ENCODE measurements around the gene CYSRT1. TPM values are rescaled to one million over a fixed set of nuclear protein-coding genes. Genes with fewer than 3 reads are reported as not detected.

CYSRT1 gene
- total RNA-seq, 1 donor from 2014 or later: not detected

DNA sequence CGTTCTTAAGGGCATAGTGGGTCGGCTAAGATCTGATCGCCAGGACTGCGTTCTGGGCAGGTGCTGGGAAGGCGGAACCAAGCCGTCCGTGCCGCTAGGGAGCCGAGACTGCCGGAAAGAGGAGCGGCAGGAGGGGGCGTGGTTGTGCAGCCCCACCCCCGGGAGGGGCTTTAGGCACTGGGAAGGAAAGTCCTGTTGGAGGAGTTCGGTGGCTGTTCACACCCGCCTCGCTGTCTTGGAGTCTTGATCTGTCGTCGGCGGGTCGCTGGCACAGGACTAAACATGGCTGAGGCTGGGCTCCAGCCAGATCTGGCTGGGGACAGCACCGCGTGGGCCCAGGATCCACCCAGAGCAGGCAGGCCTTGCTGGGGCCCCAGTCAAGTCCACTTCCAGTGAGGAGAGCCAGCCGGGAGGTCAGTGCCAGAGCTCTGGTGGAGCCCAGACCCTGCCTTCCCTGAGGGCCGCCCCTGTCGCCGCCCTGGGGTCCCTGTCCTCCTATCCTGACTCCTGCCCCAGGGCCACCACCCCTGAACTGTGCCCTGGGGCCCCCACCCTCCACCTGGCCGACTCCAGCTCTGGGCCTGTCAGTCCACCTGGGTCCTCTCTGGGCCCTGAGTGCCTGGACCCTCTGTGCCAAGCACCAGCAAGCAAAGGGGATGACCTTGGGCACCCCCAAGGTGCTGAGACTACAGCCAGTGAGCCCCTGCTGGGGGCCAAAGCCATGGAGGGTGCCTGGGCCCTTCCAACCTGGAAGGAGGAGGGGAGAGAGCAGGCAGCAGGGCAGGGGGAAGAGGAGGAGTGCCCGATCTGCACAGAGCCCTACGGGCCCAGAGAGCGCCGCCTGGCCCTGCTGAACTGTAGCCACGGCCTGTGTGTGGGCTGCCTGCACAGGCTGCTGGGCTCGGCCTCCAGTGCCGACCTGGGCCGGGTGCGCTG is 7.4 kb upstream of the CYSRT1 start:
- Histone ChIP-seq H3K4me3 (no peak overlapping the region), H3K4me2 (no peak overlapping the region), H3K27me3 (peaks cover 18% of the 10 kb centered on the region), H3K79me2 (ENCODE audit: low read depth) (no peaks in the 10 kb centered on the region), H3F3A (ENCODE audit: low read depth) (peaks cover 4% of the 10 kb centered on the region), H3K27ac (no peak overlapping the region), H3K9ac (no peak overlapping the region), H4K20me1 (ENCODE audit: low read depth) (peaks cover 7% of the 10 kb centered on the region), H3K9me3 (ENCODE audit: low read depth) (no peaks in the 10 kb centered on the region), H3K36me3 (no peaks in the 10 kb centered on the region), H3K4me1 (peaks cover 7% of the 10 kb centered on the region), H2AFZ (replicated peaks) (no peak overlapping the region)
- H3K36me3 Mint-ChIP-seq: peaks cover 3% of the 10 kb centered on the region
- H3K4me1 Mint-ChIP-seq: no peaks in the 10 kb centered on the region
- DNase-seq (ENCODE audit: low spot score): peak; percentile 60
- peak overlapping the region; percentile 60 for H3K4me3 Mint-ChIP-seq
- TF ChIP-seq, protein P1, sequence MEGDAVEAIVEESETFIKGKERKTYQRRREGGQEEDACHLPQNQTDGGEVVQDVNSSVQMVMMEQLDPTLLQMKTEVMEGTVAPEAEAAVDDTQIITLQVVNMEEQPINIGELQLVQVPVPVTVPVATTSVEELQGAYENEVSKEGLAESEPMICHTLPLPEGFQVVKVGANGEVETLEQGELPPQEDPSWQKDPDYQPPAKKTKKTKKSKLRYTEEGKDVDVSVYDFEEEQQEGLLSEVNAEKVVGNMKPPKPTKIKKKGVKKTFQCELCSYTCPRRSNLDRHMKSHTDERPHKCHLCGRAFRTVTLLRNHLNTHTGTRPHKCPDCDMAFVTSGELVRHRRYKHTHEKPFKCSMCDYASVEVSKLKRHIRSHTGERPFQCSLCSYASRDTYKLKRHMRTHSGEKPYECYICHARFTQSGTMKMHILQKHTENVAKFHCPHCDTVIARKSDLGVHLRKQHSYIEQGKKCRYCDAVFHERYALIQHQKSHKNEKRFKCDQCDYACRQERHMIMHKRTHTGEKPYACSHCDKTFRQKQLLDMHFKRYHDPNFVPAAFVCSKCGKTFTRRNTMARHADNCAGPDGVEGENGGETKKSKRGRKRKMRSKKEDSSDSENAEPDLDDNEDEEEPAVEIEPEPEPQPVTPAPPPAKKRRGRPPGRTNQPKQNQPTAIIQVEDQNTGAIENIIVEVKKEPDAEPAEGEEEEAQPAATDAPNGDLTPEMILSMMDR (IDR thresholded peaks at IDR 0.05): no peak
- TF ChIP-seq EZH2phosphoT487 (IDR thresholded peaks at IDR 0.05) (no peak), EZH2 (IDR thresholded peaks at IDR 0.05) (no peak)
- peaks cover 2% of the 10 kb centered on the region for H3K27me3 Mint-ChIP-seq (ENCODE audit: insufficient read depth, low read depth)
- H3K9me3 Mint-ChIP-seq: no peaks in the 10 kb centered on the region
- no peak overlapping the region for H3K27ac Mint-ChIP-seq

DNA sequence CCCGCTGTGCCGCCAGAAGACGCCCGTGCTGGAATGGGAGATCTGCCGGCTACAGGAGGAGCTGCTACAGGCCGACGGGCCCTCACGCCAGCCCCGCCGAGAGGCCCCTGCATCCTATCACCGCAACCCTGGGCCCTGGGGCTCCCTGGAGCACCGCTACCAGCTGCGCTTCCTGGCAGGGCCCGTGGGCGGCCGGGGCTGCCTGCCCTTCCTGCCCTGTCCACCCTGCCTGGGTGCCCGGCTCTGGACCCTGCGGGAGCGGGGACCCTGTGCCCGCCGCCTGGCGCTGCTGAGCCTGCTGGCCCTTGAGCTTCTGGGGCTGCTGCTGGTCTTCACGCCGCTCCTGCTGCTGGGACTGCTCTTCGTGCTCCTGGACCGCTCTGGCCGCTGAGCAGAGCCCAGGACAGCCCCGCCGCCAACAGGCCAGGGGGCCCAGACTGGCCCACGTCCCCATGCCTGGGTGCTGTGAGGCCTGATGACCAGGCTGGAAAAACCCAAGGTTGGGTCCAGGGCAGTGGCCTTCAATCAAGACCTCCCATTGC is 6.7 kb upstream of the CYSRT1 start:
- H3K4me3 ChIP-seq: no peak overlapping the region
- peaks cover 13% of the 10 kb centered on the region for H3K4me1 ChIP-seq
- no peak for DNase-seq (ENCODE audit: low spot score)
- peaks cover 7% of the 10 kb centered on the region for H4K20me1 ChIP-seq (ENCODE audit: low read depth)
- Mint-ChIP-seq H3K27me3 (ENCODE audit: insufficient read depth, low read depth) (peaks cover 2% of the 10 kb centered on the region), H3K4me1 (no peaks in the 10 kb centered on the region), H3K9me3 (no peaks in the 10 kb centered on the region), H3K36me3 (no peaks in the 10 kb centered on the region), H3K27ac (no peak overlapping the region), H3K4me3 (no peak overlapping the region)
- TF ChIP-seq, protein P1 (IDR thresholded peaks at IDR 0.05): no peak
- TF ChIP-seq EZH2phosphoT487 (IDR thresholded peaks at IDR 0.05): no peak
- TF ChIP-seq EZH2 (IDR thresholded peaks at IDR 0.05): no peak
- no peak overlapping the region for H3K27ac ChIP-seq
- H3F3A ChIP-seq (ENCODE audit: low read depth): peaks cover 11% of the 10 kb centered on the region
- H3K4me2 ChIP-seq: no peak overlapping the region
- no peak overlapping the region for H2AFZ ChIP-seq (replicated peaks)
- H3K27me3 ChIP-seq: peaks cover 25% of the 10 kb centered on the region
- no peaks in the 10 kb centered on the region for H3K36me3 ChIP-seq
- no peak overlapping the region for H3K9ac ChIP-seq
- H3K79me2 ChIP-seq (ENCODE audit: low read depth): no peaks in the 10 kb centered on the region
- no peaks in the 10 kb centered on the region for H3K9me3 ChIP-seq (ENCODE audit: low read depth)

DNA sequence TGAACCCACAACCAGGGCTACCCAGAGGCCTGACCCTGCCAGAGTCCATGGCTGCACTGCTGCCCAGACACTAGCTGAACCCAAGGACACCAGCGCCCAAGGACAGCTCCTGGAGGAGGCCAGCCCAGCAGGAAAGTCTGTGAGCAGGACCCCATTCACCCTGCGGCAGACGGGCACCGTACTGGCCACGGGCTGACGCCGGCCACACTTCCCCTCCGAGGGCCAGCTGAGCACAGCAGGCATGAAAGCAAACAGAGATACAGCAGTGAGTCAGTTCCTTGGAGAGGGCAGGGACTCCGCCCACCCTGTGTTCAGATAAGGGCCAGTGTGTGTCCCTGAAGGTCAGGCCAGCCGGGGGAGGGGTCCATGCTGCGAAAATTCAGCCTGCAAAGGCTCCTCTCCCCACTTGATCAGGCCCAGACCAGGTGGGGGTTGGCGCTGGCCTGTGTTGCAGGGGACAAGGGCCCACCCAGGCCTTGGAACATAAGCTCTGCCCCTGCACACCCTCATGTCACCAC is 6.2 kb upstream of the CYSRT1 start:
- Histone ChIP-seq H3F3A (ENCODE audit: low read depth) (peaks cover 12% of the 10 kb centered on the region), H4K20me1 (ENCODE audit: low read depth) (peaks cover 7% of the 10 kb centered on the region), H3K27ac (no peak overlapping the region), H3K4me2 (no peak overlapping the region), H3K4me1 (peaks cover 13% of the 10 kb centered on the region), H3K9ac (no peak overlapping the region), H2AFZ (replicated peaks) (no peak overlapping the region), H3K36me3 (no peaks in the 10 kb centered on the region), H3K27me3 (peaks cover 25% of the 10 kb centered on the region), H3K79me2 (ENCODE audit: low read depth) (no peaks in the 10 kb centered on the region), H3K9me3 (ENCODE audit: low read depth) (no peaks in the 10 kb centered on the region), H3K4me3 (no peak overlapping the region)
- Mint-ChIP-seq H3K27ac (no peak overlapping the region), H3K4me3 (no peak overlapping the region), H3K4me1 (no peaks in the 10 kb centered on the region), H3K27me3 (ENCODE audit: insufficient read depth, low read depth) (peaks cover 2% of the 10 kb centered on the region), H3K9me3 (no peaks in the 10 kb centered on the region), H3K36me3 (no peaks in the 10 kb centered on the region)
- no peak for DNase-seq (ENCODE audit: low spot score)
- no peak for TF ChIP-seq EZH2phosphoT487 (IDR thresholded peaks at IDR 0.05)
- TF ChIP-seq, protein P1 (IDR thresholded peaks at IDR 0.05): no peak
- TF ChIP-seq EZH2 (IDR thresholded peaks at IDR 0.05): no peak

Measured in neural progenitor cell (in vitro differentiated cells).